ENCODE results near the gene CLN6.

GRCh38 chr15:68265081-68265480, 35.6 kb upstream of the CLN6 start:
- TF ChIP-seq POLR2A (IDR thresholded peaks at IDR 0.05) (no peak), CTCF (IDR thresholded peaks at IDR 0.05) (no peak)
